Activated CD4-positive, alpha-beta T cell treated with anti-CD3 and anti-CD28 coated beads, Interleukin-2, amount 10 ng/mL, durations not matched to agents 24 days and 14 days (primary cell): ENCODE measurements around the gene FXYD6. TPM values are rescaled to one million over a fixed set of nuclear protein-coding genes. Genes with fewer than 3 reads are reported as not detected.

Source experiments
- DNase-seq: peaks from one replicate; pipeline ENCODE4 v3.0.0; 2022
- H3K27ac Mint-ChIP-seq: one replicate; pipeline ENCODE4 v1.8.0; 2022; ENCODE audit warnings: mild to moderate bottlenecking, mixed read lengths
- H3K27me3 Mint-ChIP-seq: one replicate; pipeline ENCODE4 v1.8.0; 2022; ENCODE audit warnings: mixed read lengths
- H3K36me3 Mint-ChIP-seq: one replicate; pipeline ENCODE4 v1.8.0; 2022; ENCODE audit warnings: low read depth, mild to moderate bottlenecking, mixed read lengths
- H3K4me1 Mint-ChIP-seq: one replicate; pipeline ENCODE4 v1.8.0; 2021; ENCODE audit warnings: mixed read lengths
- H3K4me3 Mint-ChIP-seq: one replicate; pipeline ENCODE4 v1.8.0; 2022; ENCODE audit warnings: mild to moderate bottlenecking, moderate library complexity, mixed read lengths
- H3K9me3 Mint-ChIP-seq: one replicate; pipeline ENCODE4 v1.8.0; 2021; ENCODE audit warnings: mixed read lengths
- intact Hi-C: fragments of 100-400 bp; cut with micrococcal nuclease; formaldehyde crosslinking; loops from one replicate; pipeline ENCODE4 v1.15.1; 2023
- total RNA-seq: library from RNA; stranded (reverse); gene quantifications from 2 replicates; pipeline ENCODE4 v1.2.3, GENCODE V29; 2022

Gene FXYD6
- total RNA-seq, 1 donor from 2014 or later: not detected

- Mint-ChIP-seq H3K4me3 (no peak overlapping the region), H3K27ac (peak overlapping the region; percentile 18), H3K9me3 (no peaks in the 10 kb centered on the region), H3K4me1 (peaks cover 63% of the 10 kb centered on the region), H3K27me3 (no peaks in the 10 kb centered on the region), H3K36me3 (no peaks in the 10 kb centered on the region)
- DNase-seq: no peak
- intact Hi-C loops: no loop called here
Observed at GRCh38 chr11:117825538-117826189, 50.8 kb downstream of the FXYD6 start.

- Mint-ChIP-seq H3K4me3 (no peak within 1 kb of the TSS), H3K4me1 (peaks cover 58% of the 10 kb centered on the region), H3K27ac (peak within 1 kb of the TSS; percentile 38), H3K27me3 (no peaks in the 10 kb centered on the region), H3K36me3 (no peaks in the 10 kb centered on the region), H3K9me3 (no peaks in the 10 kb centered on the region)
- no peak for DNase-seq
- intact Hi-C loops: no loop called here
Observed at GRCh38 chr11:117824571-117825537, 51.6 kb downstream of the FXYD6 start, which contains the start of gene FXYD2. TSS of gene FXYD2 (minus strand) at chr11:117824744. CDS start at chr11:117824678, 66 bp downstream.

- no peaks in the 10 kb centered on the region for H3K9me3 Mint-ChIP-seq
- no peak for DNase-seq
- H3K4me1 Mint-ChIP-seq: peaks cover 56% of the 10 kb centered on the region
- H3K27ac Mint-ChIP-seq: peak overlapping the region; percentile 38
- H3K27me3 Mint-ChIP-seq: no peaks in the 10 kb centered on the region
- intact Hi-C loops: loop anchor here (1.0 kb wide), 1 partner anchor 9 kb away; no protein-coding TSS in a partner anchor
- no peaks in the 10 kb centered on the region for H3K36me3 Mint-ChIP-seq
- H3K4me3 Mint-ChIP-seq: no peak overlapping the region
Observed at GRCh38 chr11:117823946-117824420, 52.5 kb downstream of the FXYD6 start.

GRCh38 chr11:117823294-117823945 lies 53.0 kb downstream of the FXYD6 start:
- Mint-ChIP-seq H3K27ac (peak overlapping the region; percentile 38), H3K27me3 (peaks cover under 1% of the 10 kb centered on the region), H3K9me3 (no peaks in the 10 kb centered on the region), H3K4me3 (no peak overlapping the region), H3K4me1 (peaks cover 56% of the 10 kb centered on the region), H3K36me3 (peaks cover 2% of the 10 kb centered on the region)
- DNase-seq: peak; percentile 79
- intact Hi-C loops: loop anchor here (1.0 kb wide), 1 partner anchor 8 kb away; no protein-coding TSS in a partner anchor

- DNase-seq: peak; percentile 86
- Mint-ChIP-seq H3K36me3 (peaks cover 4% of the 10 kb centered on the region), H3K27me3 (peaks cover 2% of the 10 kb centered on the region), H3K9me3 (no peaks in the 10 kb centered on the region), H3K27ac (peak overlapping the region; percentile 67), H3K4me3 (peak overlapping the region; percentile 41), H3K4me1 (peaks cover 58% of the 10 kb centered on the region)
- intact Hi-C loops: loop anchor here (1.0 kb wide), 1 partner anchor 7 kb away; no protein-coding TSS in a partner anchor
Observed at GRCh38 chr11:117822074-117823033, 54.1 kb downstream of the FXYD6 start.

- Mint-ChIP-seq H3K4me3 (no peak overlapping the region), H3K27ac (no peak overlapping the region), H3K4me1 (peaks cover 58% of the 10 kb centered on the region), H3K9me3 (no peaks in the 10 kb centered on the region), H3K27me3 (peaks cover 2% of the 10 kb centered on the region), H3K36me3 (peaks cover 4% of the 10 kb centered on the region)
- intact Hi-C loops: no loop called here
- no peak for DNase-seq
Observed at GRCh38 chr11:117821431-117821830, 55.0 kb downstream of the FXYD6 start.

GRCh38 chr11:117820516-117820915 lies 55.9 kb downstream of the FXYD6 start:
- Mint-ChIP-seq H3K4me3 (no peak overlapping the region), H3K4me1 (peaks cover 64% of the 10 kb centered on the region)
- intact Hi-C loops: no loop called here

GRCh38 chr11:117820071-117820470 lies 56.4 kb downstream of the FXYD6 start:
- intact Hi-C loops: no loop called here
- peaks cover 64% of the 10 kb centered on the region for H3K4me1 Mint-ChIP-seq
- DNase-seq: no peak
- peaks cover 4% of the 10 kb centered on the region for H3K36me3 Mint-ChIP-seq
- no peak overlapping the region for H3K4me3 Mint-ChIP-seq
- no peaks in the 10 kb centered on the region for H3K9me3 Mint-ChIP-seq
- peak overlapping the region; percentile 10 for H3K27ac Mint-ChIP-seq
- H3K27me3 Mint-ChIP-seq: peaks cover 2% of the 10 kb centered on the region

More at GRCh38 chr11:117820516-117820915, 55.9 kb downstream of the FXYD6 start:
- Mint-ChIP-seq H3K27me3 (peaks cover 2% of the 10 kb centered on the region), H3K9me3 (no peaks in the 10 kb centered on the region), H3K27ac (no peak overlapping the region), H3K36me3 (peaks cover 4% of the 10 kb centered on the region)
- DNase-seq: no peak

GRCh38 chr11:117819096-117820040 lies 57.1 kb downstream of the FXYD6 start:
- Mint-ChIP-seq H3K9me3 (no peaks in the 10 kb centered on the region), H3K4me1 (peaks cover 66% of the 10 kb centered on the region), H3K27me3 (peaks cover 2% of the 10 kb centered on the region), H3K36me3 (peaks cover 4% of the 10 kb centered on the region), H3K4me3 (no peak overlapping the region), H3K27ac (peak overlapping the region; percentile 99)
- DNase-seq: peak; percentile 70
- intact Hi-C loops: loop anchor here (2.0 to 10.0 kb wide), 6 partner anchors 168 to 1045 kb away; partner anchors contain the start of genes BUD13, CD3D, CD3G and IL10RA

- intact Hi-C loops: loop anchor here (1.0 to 10.0 kb wide), 7 partner anchors 169 to 1043 kb away; partner anchors contain the start of genes BUD13, CD3D, CD3G and IL10RA
- DNase-seq: peak; percentile 87
- Mint-ChIP-seq H3K27me3 (peaks cover 2% of the 10 kb centered on the region), H3K9me3 (no peaks in the 10 kb centered on the region), H3K27ac (peak overlapping the region; percentile 99), H3K4me1 (peaks cover 64% of the 10 kb centered on the region), H3K36me3 (peaks cover 4% of the 10 kb centered on the region), H3K4me3 (peak overlapping the region; percentile 79)
Observed at GRCh38 chr11:117818041-117818873, 58.2 kb downstream of the FXYD6 start.
